ENCODE measurements around the gene LIAS.

DNA sequence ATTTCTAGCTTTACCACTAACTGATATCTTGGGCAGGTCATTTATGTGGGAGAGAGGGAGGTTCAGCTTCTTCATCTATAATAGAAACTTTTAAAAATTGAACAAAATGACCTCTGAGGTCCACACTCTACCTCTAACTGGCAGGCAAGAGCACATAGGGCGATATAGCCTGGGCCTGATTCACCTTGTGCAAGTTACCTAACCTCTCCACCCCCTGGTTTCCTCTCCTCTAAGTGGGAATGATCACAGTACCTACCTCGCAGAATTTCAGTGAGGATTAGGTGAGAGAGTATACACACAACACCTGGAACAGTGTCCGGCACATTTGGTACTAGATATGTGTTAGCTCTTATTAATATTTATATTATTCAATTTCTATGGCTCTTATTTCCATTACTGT is 36.6 kb upstream of the LIAS start:
- TF ChIP-seq, protein P1, sequence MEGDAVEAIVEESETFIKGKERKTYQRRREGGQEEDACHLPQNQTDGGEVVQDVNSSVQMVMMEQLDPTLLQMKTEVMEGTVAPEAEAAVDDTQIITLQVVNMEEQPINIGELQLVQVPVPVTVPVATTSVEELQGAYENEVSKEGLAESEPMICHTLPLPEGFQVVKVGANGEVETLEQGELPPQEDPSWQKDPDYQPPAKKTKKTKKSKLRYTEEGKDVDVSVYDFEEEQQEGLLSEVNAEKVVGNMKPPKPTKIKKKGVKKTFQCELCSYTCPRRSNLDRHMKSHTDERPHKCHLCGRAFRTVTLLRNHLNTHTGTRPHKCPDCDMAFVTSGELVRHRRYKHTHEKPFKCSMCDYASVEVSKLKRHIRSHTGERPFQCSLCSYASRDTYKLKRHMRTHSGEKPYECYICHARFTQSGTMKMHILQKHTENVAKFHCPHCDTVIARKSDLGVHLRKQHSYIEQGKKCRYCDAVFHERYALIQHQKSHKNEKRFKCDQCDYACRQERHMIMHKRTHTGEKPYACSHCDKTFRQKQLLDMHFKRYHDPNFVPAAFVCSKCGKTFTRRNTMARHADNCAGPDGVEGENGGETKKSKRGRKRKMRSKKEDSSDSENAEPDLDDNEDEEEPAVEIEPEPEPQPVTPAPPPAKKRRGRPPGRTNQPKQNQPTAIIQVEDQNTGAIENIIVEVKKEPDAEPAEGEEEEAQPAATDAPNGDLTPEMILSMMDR (IDR thresholded peaks at IDR 0.05) = no peak
- no peak for TF ChIP-seq POLR2AphosphoS5 (IDR thresholded peaks at IDR 0.05)
